ENCODE data around the gene C16orf78. TPM values are rescaled to one million over a fixed set of nuclear protein-coding genes. Genes with fewer than 3 reads are reported as not detected.
A peak's percentile ranks its signal among the peaks of the same experiment; 100 is the strongest.

The C16orf78 gene
- total RNA-seq, 2 experiments from 2014 or later, result not detected

GRCh38 chr16:49343291-49343690 is 30.3 kb upstream of the C16orf78 start:
- H3K36me3 Mint-ChIP-seq, result no peaks in the 10 kb centered on the region
- H3K4me1 Mint-ChIP-seq, result no peaks in the 10 kb centered on the region
- H3K4me3 Mint-ChIP-seq, result no peak overlapping the region
- peaks cover 27% of the 10 kb centered on the region for H3K27me3 Mint-ChIP-seq
- H3K27ac Mint-ChIP-seq, result no peak overlapping the region
- DNase-seq, result no peak
- no peaks in the 10 kb centered on the region for H3K9me3 Mint-ChIP-seq

- no peaks in the 10 kb centered on the region for H3K9me3 Mint-ChIP-seq
- no peaks in the 10 kb centered on the region for H3K4me1 Mint-ChIP-seq
- H3K27me3 Mint-ChIP-seq, result peaks cover 15% of the 10 kb centered on the region
- H3K4me3 Mint-ChIP-seq, result no peak overlapping the region
- H3K27ac Mint-ChIP-seq, result no peak overlapping the region
- H3K36me3 Mint-ChIP-seq, result no peaks in the 10 kb centered on the region
- no peak for DNase-seq
Measured at GRCh38 chr16:49344401-49344800, 29.2 kb upstream of the C16orf78 start.

GRCh38 chr16:49345829-49346228 is 27.8 kb upstream of the C16orf78 start:
- Mint-ChIP-seq H3K9me3 (no peaks in the 10 kb centered on the region), H3K36me3 (no peaks in the 10 kb centered on the region), H3K27ac (no peak overlapping the region), H3K27me3 (peaks cover 14% of the 10 kb centered on the region), H3K4me1 (no peaks in the 10 kb centered on the region), H3K4me3 (no peak overlapping the region)
- DNase-seq, result no peak

- Mint-ChIP-seq H3K27ac (no peak overlapping the region), H3K36me3 (no peaks in the 10 kb centered on the region), H3K9me3 (no peaks in the 10 kb centered on the region), H3K27me3 (peaks cover 16% of the 10 kb centered on the region), H3K4me1 (no peaks in the 10 kb centered on the region), H3K4me3 (no peak overlapping the region)
- DNase-seq, result no peak
Measured at GRCh38 chr16:49346459-49346858, 27.1 kb upstream of the C16orf78 start.

GRCh38 chr16:49347476-49347875 is 26.1 kb upstream of the C16orf78 start:
- no peaks in the 10 kb centered on the region for H3K36me3 Mint-ChIP-seq
- H3K4me1 Mint-ChIP-seq, result no peaks in the 10 kb centered on the region

GRCh38 chr16:49348408-49349176 is 25.0 kb upstream of the C16orf78 start:
- Mint-ChIP-seq H3K27ac (no peak overlapping the region), H3K36me3 (no peaks in the 10 kb centered on the region), H3K27me3 (peaks cover 23% of the 10 kb centered on the region), H3K9me3 (no peaks in the 10 kb centered on the region), H3K4me1 (no peaks in the 10 kb centered on the region), H3K4me3 (no peak overlapping the region)
- DNase-seq, result no peak

More at GRCh38 chr16:49347476-49347875, 26.1 kb upstream of the C16orf78 start:
- DNase-seq, result no peak
- Mint-ChIP-seq H3K4me3 (no peak overlapping the region), H3K27me3 (peaks cover 18% of the 10 kb centered on the region), H3K9me3 (no peaks in the 10 kb centered on the region), H3K27ac (no peak overlapping the region)

GRCh38 chr16:49349446-49350168 is 24.0 kb upstream of the C16orf78 start:
- Mint-ChIP-seq H3K4me3 (no peak overlapping the region), H3K27ac (no peak overlapping the region)

GRCh38 chr16:49350265-49351095 is 23.1 kb upstream of the C16orf78 start:
- H3K4me3 Mint-ChIP-seq, result no peak overlapping the region
- H3K27me3 Mint-ChIP-seq, result peaks cover 23% of the 10 kb centered on the region
- H3K36me3 Mint-ChIP-seq, result no peaks in the 10 kb centered on the region
- DNase-seq, result peak; percentile 39
- no peaks in the 10 kb centered on the region for H3K4me1 Mint-ChIP-seq
- no peak overlapping the region for H3K27ac Mint-ChIP-seq
- no peaks in the 10 kb centered on the region for H3K9me3 Mint-ChIP-seq

More at GRCh38 chr16:49349446-49350168, 24.0 kb upstream of the C16orf78 start:
- H3K9me3 Mint-ChIP-seq, result no peaks in the 10 kb centered on the region
- DNase-seq, result no peak
- peaks cover 23% of the 10 kb centered on the region for H3K27me3 Mint-ChIP-seq
- H3K36me3 Mint-ChIP-seq, result no peaks in the 10 kb centered on the region
- no peaks in the 10 kb centered on the region for H3K4me1 Mint-ChIP-seq

- H3K4me3 Mint-ChIP-seq, result no peak overlapping the region
- H3K36me3 Mint-ChIP-seq, result no peaks in the 10 kb centered on the region
- H3K9me3 Mint-ChIP-seq, result no peaks in the 10 kb centered on the region
- no peak overlapping the region for H3K27ac Mint-ChIP-seq
- H3K27me3 Mint-ChIP-seq, result peaks cover 23% of the 10 kb centered on the region
- no peaks in the 10 kb centered on the region for H3K4me1 Mint-ChIP-seq
- no peak for DNase-seq
Measured at GRCh38 chr16:49351096-49351487, 22.5 kb upstream of the C16orf78 start.

GRCh38 chr16:49352892-49353291 is 20.7 kb upstream of the C16orf78 start:
- Mint-ChIP-seq H3K27me3 (peaks cover 28% of the 10 kb centered on the region), H3K4me3 (no peak overlapping the region), H3K9me3 (no peaks in the 10 kb centered on the region), H3K4me1 (no peaks in the 10 kb centered on the region), H3K27ac (no peak overlapping the region), H3K36me3 (no peaks in the 10 kb centered on the region)
- no peak for DNase-seq

GRCh38 chr16:49353680-49354079 is 19.9 kb upstream of the C16orf78 start:
- H3K27ac Mint-ChIP-seq, result no peak overlapping the region
- no peaks in the 10 kb centered on the region for H3K4me1 Mint-ChIP-seq
- no peaks in the 10 kb centered on the region for H3K9me3 Mint-ChIP-seq
- peaks cover 28% of the 10 kb centered on the region for H3K27me3 Mint-ChIP-seq
- DNase-seq, result no peak
- H3K36me3 Mint-ChIP-seq, result no peaks in the 10 kb centered on the region
- H3K4me3 Mint-ChIP-seq, result no peak overlapping the region

GRCh38 chr16:49354101-49354500 is 19.5 kb upstream of the C16orf78 start:
- Mint-ChIP-seq H3K4me1 (no peaks in the 10 kb centered on the region), H3K9me3 (no peaks in the 10 kb centered on the region), H3K27ac (no peak overlapping the region), H3K27me3 (peaks cover 28% of the 10 kb centered on the region), H3K36me3 (no peaks in the 10 kb centered on the region), H3K4me3 (no peak overlapping the region)
- no peak for DNase-seq

GRCh38 chr16:49354991-49355390 is 18.6 kb upstream of the C16orf78 start:
- H3K27ac Mint-ChIP-seq, result no peak overlapping the region
- no peaks in the 10 kb centered on the region for H3K9me3 Mint-ChIP-seq
- H3K4me1 Mint-ChIP-seq, result no peaks in the 10 kb centered on the region
- no peak for DNase-seq
- H3K4me3 Mint-ChIP-seq, result no peak overlapping the region
- no peaks in the 10 kb centered on the region for H3K36me3 Mint-ChIP-seq
- H3K27me3 Mint-ChIP-seq, result peaks cover 27% of the 10 kb centered on the region

GRCh38 chr16:49355933-49356665 is 17.5 kb upstream of the C16orf78 start:
- no peak for DNase-seq
- no peak overlapping the region for H3K27ac Mint-ChIP-seq
- no peaks in the 10 kb centered on the region for H3K4me1 Mint-ChIP-seq
- peaks cover 17% of the 10 kb centered on the region for H3K27me3 Mint-ChIP-seq
- no peaks in the 10 kb centered on the region for H3K9me3 Mint-ChIP-seq
- no peak overlapping the region for H3K4me3 Mint-ChIP-seq
- no peaks in the 10 kb centered on the region for H3K36me3 Mint-ChIP-seq

Data from activated naive CD8-positive, alpha-beta T cell treated with anti-CD3 and anti-CD28 coated beads for 36 hours (primary cell).